ENCODE data around the gene RCAN1.

DNA sequence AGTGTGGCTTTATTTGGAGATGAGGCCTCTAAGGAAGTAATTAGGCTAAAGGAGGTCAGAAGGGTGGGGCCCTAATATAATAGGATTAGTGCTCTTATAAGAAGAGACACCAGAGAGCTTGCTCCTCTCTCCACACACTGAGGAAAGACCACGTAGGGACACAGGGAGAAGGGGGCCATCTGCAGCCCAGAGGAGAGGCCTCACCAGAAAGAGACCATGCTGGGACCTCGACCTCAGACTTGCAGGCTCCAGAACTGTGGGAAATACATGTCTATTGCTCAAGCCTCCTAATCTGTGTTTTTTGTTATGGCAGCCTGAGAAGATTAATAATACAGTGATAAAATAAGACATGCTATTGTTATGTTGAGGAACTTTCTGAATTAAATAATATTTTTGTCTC lies 8.3 kb downstream of the RCAN1 start:
- TF ChIP-seq, protein P1, sequence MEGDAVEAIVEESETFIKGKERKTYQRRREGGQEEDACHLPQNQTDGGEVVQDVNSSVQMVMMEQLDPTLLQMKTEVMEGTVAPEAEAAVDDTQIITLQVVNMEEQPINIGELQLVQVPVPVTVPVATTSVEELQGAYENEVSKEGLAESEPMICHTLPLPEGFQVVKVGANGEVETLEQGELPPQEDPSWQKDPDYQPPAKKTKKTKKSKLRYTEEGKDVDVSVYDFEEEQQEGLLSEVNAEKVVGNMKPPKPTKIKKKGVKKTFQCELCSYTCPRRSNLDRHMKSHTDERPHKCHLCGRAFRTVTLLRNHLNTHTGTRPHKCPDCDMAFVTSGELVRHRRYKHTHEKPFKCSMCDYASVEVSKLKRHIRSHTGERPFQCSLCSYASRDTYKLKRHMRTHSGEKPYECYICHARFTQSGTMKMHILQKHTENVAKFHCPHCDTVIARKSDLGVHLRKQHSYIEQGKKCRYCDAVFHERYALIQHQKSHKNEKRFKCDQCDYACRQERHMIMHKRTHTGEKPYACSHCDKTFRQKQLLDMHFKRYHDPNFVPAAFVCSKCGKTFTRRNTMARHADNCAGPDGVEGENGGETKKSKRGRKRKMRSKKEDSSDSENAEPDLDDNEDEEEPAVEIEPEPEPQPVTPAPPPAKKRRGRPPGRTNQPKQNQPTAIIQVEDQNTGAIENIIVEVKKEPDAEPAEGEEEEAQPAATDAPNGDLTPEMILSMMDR (conservative IDR thresholded peaks at IDR 0.05; ENCODE audit: low read depth, low read length): no peak
- TF ChIP-seq EZH2 (IDR thresholded peaks at IDR 0.05; ENCODE audit: borderline replicate concordance, low read depth, low read length, poor library complexity, severe bottlenecking): no peak
